GM12878 (cell line): Measurements from ENCODE around the gene HYOU1. TPM values are rescaled to one million over a fixed set of nuclear protein-coding genes. Genes with fewer than 3 reads are reported as not detected.
A peak's percentile ranks its signal among the peaks of the same experiment; 100 is the strongest.

Experiments
- CHD4 ChIP-seq: fragments of 200-600 bp; sonication (generic); IDR thresholded peaks from 2 replicates; pipeline ENCODE4 v1.6.1; 2016; ENCODE audit warnings: mild to moderate bottlenecking
- EGR1 ChIP-seq, 2 experiments: IDR thresholded peaks; 1 replicate in 1 of 2; 2 replicates in 1 of 2; pipeline ENCODE4 v1.6.1; 2011 to 2012; ENCODE audit warnings: low read depth in 2 of 2, low read length in 2 of 2, borderline replicate concordance in 1 of 2, mild to moderate bottlenecking in 1 of 2, moderate library complexity in 1 of 2
- HCFC1 ChIP-seq: fragments of 150-350 bp; IDR thresholded peaks from 2 replicates; pipeline ENCODE4 v1.6.1; 2014; ENCODE audit warnings: low read length
- HDAC2 ChIP-seq: fragments of 200-600 bp; sonication (generic); IDR thresholded peaks from 2 replicates; pipeline ENCODE4 v1.6.1; 2017
- IKZF1 ChIP-seq: fragments of 450-650 bp; conservative IDR thresholded peaks from 2 replicates; pipeline ENCODE4 v1.6.1; 2017; ENCODE audit warnings: antibody characterized with exemption, mild to moderate bottlenecking
- KLF5 ChIP-seq: fragments of 450-650 bp; IDR thresholded peaks from 2 replicates; pipeline ENCODE4 v1.6.1; 2014; ENCODE audit warnings: mild to moderate bottlenecking; ENCODE audit not compliant: partially characterized antibody
- MEF2A ChIP-seq: IDR thresholded peaks from 2 replicates; pipeline ENCODE4 v1.6.1; 2011; ENCODE audit warnings: low read depth, mild to moderate bottlenecking, low read length, moderate library complexity; ENCODE audit not compliant: insufficient read depth
- MXI1 ChIP-seq: fragments of 150-350 bp; IDR thresholded peaks from 2 replicates; pipeline ENCODE4 v1.6.1; 2011; ENCODE audit warnings: low read depth, mild to moderate bottlenecking, inconsistent platforms, low read length, improper control_type of control experiment
- MYC ChIP-seq: IDR thresholded peaks from 2 replicates; pipeline ENCODE4 v1.6.1; 2011; ENCODE audit warnings: mild to moderate bottlenecking, low read length, moderate library complexity, inconsistent platforms; ENCODE audit not compliant: insufficient read depth, insufficient replicate concordance, insufficient read length, severe bottlenecking
- POLR2AphosphoS2 ChIP-seq: IDR thresholded peaks from 2 replicates; pipeline ENCODE4 v1.6.1; 2011; ENCODE audit warnings: low read depth, mild to moderate bottlenecking, low read length, improper control_type of control experiment, moderate library complexity
- RCOR1 ChIP-seq: conservative IDR thresholded peaks from 2 replicates; pipeline ENCODE4 v1.6.1; 2012; ENCODE audit warnings: low read depth, low read length, improper control_type of control experiment
- RFX5 ChIP-seq: IDR thresholded peaks from 2 replicates; pipeline ENCODE4 v1.6.1; 2011; ENCODE audit warnings: low read depth, low read length, improper control_type of control experiment
- RUNX3 ChIP-seq: IDR thresholded peaks from 2 replicates; pipeline ENCODE4 v1.6.1; 2012; ENCODE audit warnings: low read length, inconsistent platforms
- SPI1 ChIP-seq: IDR thresholded peaks from 2 replicates; pipeline ENCODE4 v1.6.1; 2011; ENCODE audit warnings: low read depth, mild to moderate bottlenecking, low read length, moderate library complexity, borderline replicate concordance; ENCODE audit not compliant: insufficient read depth
- ZNF207 ChIP-seq: fragments of 450-650 bp; IDR thresholded peaks from 2 replicates; pipeline ENCODE4 v1.6.1; 2014; ENCODE audit warnings: antibody characterized with exemption, mild to moderate bottlenecking, borderline replicate concordance
- ZNF24 ChIP-seq: fragments of 450-650 bp; IDR thresholded peaks from 2 replicates; pipeline ENCODE4 v1.6.1; 2017; ENCODE audit warnings: antibody characterized with exemption, mild to moderate bottlenecking
- ZNF274 ChIP-seq: IDR thresholded peaks from one replicate; pipeline ENCODE4 v1.8.0; 2011; ENCODE audit not compliant: insufficient read length, insufficient read depth
- polyA plus RNA-seq, 11 experiments: library from polyadenylated mRNA; depleted of rRNA in 4 of 11; unstranded in 6 of 11; stranded (reverse) in 5 of 11; fragments of >200 nt; fragmentation: Nextera tagmentation in 4 of 11; fragmentation: Illumina TruSeq in 1 of 11; extraction: Ambion mirVana in 4 of 11; extraction: Trizol in 1 of 11; gene quantifications; 1 replicate in 1 of 11; 2 replicates in 10 of 11; pipeline versions ENCODE4 v1.2.1 to v1.2.3, GENCODE V29; 2011 to 2016; ENCODE audit warnings: inconsistent platforms in 2 of 11, missing spikeins in 2 of 11, low read depth in 1 of 11
- total RNA-seq, 4 experiments: library from RNA; depleted of rRNA in 3 of 4; stranded (reverse); fragments of >200 nt in 3 of 4; fragmentation: Illumina TruSeq in 1 of 4; extraction: Trizol in 1 of 4; gene quantifications; 2 replicates each; pipeline versions ENCODE4 v1.2.1 to v1.2.3, GENCODE V29; 2013 to 2021
- TF ChIP-seq, protein P1 (sequence below): fragments of 450-650 bp; IDR thresholded peaks from 2 replicates; pipeline ENCODE4 v1.6.1; 2018; ENCODE audit warnings: mild to moderate bottlenecking, low read depth, moderate library complexity; ENCODE audit not compliant: partially characterized antibody
- TF ChIP-seq, protein P2 (sequence below), 3 experiments: IDR thresholded peaks in 2 of 3; conservative IDR thresholded peaks in 1 of 3; 2 replicates each; pipeline ENCODE4 v1.5.1; 2011; ENCODE audit warnings: low read depth in 3 of 3, low read length in 3 of 3, mild to moderate bottlenecking in 3 of 3, control low read depth in 2 of 3, moderate library complexity in 2 of 3, inconsistent platforms in 1 of 3, mixed read lengths in 1 of 3; ENCODE audit not compliant: control insufficient read depth in 2 of 3, insufficient read depth in 1 of 3; ENCODE audit errors: extremely low read depth in 1 of 3
- TF ChIP-seq, protein P3 (sequence below): fragments of 450-650 bp; IDR thresholded peaks from 2 replicates; pipeline ENCODE4 v1.6.1; 2018; ENCODE audit warnings: borderline replicate concordance, mild to moderate bottlenecking; ENCODE audit not compliant: partially characterized antibody
- TF ChIP-seq, protein P4 (sequence below): IDR thresholded peaks from 2 replicates; pipeline ENCODE4 v1.6.1; 2012; ENCODE audit warnings: low read depth, low read length, improper control_type of control experiment

The HYOU1 gene
- total and polyA plus RNA-seq, 10 of the 15 experiments (the other 5 are each of a cell fraction or from before 2014, with no cell fraction given): 15.4 to 157 (median 109) TPM

DNA sequence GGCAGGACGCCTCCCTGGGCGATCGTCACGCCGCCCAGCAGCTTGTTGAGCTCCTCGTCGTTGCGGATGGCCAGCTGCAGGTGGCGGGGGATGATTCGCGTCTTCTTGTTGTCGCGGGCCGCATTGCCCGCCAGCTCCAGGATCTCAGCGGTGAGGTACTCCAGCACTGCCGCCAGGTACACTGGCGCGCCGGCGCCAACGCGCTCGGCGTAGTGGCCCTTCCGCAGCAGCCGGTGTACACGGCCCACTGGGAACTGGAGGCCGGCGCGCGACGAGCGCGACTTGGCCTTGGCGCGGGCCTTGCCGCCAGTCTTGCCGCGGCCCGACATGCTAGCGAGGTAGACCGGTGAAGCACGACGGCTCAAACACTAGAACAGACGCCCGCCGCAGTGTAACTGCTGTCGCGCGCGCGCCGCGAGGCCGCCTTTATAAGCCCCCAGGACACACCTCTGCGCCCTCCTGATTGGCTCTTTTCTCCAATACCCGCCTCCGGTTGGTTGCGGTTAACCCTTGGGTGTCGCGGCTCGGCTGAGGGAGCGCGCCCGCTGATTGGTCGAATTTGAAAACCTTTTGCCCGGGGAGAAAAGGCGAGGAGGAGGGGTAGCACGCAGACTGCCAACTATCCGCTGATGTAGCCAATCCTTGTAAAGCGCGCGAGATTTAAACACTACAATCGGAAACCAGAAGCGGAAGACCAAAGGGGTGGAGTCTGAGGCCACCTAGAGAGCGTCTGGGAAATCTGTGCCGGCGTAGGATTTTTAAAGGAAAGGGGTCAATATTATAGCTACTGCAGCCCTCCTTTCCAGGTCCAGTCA, 38.3 kb upstream of the HYOU1 start (continued):
- TF ChIP-seq SPI1 (peak; percentile 33; the same call in 1 of the 2 replicates), MYC (peak; percentile 82), RFX5 (peak; percentile 64), MXI1 (peak; percentile 87), EGR1 (IDR thresholded peaks at IDR 0.05; ENCODE audit: borderline replicate concordance in 1 of 2, low read depth in 2 of 2, low read length in 2 of 2) (peak in 1 of 2 experiments; percentile 42; a peak in 1 of 3 replicates), ZNF24 (no peak), RCOR1 (0 out of 2 replicates have a peak, but pooled peaks have one; percentile 70), CHD4 (no peak), HDAC2 (no peak), RUNX3 (peak; percentile 91), MEF2A (0 out of 2 replicates have a peak, but pooled peaks have one; percentile 3), IKZF1 (peak; percentile 72), ZNF207 (peak; percentile 87), HCFC1 (peak; percentile 17; the same call in 1 of the 2 replicates), ZNF274 (no peak), POLR2AphosphoS2 (peak; percentile 100), KLF5 (peak; percentile 93)
- TF ChIP-seq, protein P1, sequence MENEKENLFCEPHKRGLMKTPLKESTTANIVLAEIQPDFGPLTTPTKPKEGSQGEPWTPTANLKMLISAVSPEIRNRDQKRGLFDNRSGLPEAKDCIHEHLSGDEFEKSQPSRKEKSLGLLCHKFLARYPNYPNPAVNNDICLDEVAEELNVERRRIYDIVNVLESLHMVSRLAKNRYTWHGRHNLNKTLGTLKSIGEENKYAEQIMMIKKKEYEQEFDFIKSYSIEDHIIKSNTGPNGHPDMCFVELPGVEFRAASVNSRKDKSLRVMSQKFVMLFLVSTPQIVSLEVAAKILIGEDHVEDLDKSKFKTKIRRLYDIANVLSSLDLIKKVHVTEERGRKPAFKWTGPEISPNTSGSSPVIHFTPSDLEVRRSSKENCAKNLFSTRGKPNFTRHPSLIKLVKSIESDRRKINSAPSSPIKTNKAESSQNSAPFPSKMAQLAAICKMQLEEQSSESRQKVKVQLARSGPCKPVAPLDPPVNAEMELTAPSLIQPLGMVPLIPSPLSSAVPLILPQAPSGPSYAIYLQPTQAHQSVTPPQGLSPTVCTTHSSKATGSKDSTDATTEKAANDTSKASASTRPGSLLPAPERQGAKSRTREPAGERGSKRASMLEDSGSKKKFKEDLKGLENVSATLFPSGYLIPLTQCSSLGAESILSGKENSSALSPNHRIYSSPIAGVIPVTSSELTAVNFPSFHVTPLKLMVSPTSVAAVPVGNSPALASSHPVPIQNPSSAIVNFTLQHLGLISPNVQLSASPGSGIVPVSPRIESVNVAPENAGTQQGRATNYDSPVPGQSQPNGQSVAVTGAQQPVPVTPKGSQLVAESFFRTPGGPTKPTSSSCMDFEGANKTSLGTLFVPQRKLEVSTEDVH: peak; percentile 62
- TF ChIP-seq, protein P2, sequence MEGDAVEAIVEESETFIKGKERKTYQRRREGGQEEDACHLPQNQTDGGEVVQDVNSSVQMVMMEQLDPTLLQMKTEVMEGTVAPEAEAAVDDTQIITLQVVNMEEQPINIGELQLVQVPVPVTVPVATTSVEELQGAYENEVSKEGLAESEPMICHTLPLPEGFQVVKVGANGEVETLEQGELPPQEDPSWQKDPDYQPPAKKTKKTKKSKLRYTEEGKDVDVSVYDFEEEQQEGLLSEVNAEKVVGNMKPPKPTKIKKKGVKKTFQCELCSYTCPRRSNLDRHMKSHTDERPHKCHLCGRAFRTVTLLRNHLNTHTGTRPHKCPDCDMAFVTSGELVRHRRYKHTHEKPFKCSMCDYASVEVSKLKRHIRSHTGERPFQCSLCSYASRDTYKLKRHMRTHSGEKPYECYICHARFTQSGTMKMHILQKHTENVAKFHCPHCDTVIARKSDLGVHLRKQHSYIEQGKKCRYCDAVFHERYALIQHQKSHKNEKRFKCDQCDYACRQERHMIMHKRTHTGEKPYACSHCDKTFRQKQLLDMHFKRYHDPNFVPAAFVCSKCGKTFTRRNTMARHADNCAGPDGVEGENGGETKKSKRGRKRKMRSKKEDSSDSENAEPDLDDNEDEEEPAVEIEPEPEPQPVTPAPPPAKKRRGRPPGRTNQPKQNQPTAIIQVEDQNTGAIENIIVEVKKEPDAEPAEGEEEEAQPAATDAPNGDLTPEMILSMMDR (IDR thresholded peaks at IDR 0.05 in 2 of 3, conservative IDR thresholded peaks at IDR 0.05 in 1 of 3; ENCODE audit: control insufficient read depth in 2 of 3, extremely low read depth in 1 of 3, insufficient read depth in 1 of 3, low read depth in 3 of 3, low read length in 3 of 3): peak in 1 of 3 experiments; percentile 37; a peak in 1 of 6 replicates
- TF ChIP-seq, protein P3, sequence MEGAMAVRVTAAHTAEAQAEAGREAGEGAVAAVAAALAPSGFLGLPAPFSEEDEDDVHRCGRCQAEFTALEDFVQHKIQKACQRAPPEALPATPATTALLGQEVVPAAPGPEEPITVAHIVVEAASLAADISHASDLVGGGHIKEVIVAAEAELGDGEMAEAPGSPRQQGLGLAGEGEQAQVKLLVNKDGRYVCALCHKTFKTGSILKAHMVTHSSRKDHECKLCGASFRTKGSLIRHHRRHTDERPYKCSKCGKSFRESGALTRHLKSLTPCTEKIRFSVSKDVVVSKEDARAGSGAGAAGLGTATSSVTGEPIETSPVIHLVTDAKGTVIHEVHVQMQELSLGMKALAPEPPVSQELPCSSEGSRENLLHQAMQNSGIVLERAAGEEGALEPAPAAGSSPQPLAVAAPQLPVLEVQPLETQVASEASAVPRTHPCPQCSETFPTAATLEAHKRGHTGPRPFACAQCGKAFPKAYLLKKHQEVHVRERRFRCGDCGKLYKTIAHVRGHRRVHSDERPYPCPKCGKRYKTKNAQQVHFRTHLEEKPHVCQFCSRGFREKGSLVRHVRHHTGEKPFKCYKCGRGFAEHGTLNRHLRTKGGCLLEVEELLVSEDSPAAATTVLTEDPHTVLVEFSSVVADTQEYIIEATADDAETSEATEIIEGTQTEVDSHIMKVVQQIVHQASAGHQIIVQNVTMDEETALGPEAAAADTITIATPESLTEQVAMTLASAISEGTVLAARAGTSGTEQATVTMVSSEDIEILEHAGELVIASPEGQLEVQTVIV: peak; percentile 68
- TF ChIP-seq, protein P4, sequence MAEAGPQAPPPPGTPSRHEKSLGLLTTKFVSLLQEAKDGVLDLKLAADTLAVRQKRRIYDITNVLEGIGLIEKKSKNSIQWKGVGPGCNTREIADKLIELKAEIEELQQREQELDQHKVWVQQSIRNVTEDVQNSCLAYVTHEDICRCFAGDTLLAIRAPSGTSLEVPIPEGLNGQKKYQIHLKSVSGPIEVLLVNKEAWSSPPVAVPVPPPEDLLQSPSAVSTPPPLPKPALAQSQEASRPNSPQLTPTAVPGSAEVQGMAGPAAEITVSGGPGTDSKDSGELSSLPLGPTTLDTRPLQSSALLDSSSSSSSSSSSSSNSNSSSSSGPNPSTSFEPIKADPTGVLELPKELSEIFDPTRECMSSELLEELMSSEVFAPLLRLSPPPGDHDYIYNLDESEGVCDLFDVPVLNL: peak; percentile 97
